ENCODE measurements around the gene FBXL16.

The FBXL16 gene

GRCh38 chr16:709566-710499 is 4.2 kb upstream of the FBXL16 start:
- DNase-seq (ENCODE audit: low read depth): peak; percentile 48
- TF ChIP-seq, protein P1, sequence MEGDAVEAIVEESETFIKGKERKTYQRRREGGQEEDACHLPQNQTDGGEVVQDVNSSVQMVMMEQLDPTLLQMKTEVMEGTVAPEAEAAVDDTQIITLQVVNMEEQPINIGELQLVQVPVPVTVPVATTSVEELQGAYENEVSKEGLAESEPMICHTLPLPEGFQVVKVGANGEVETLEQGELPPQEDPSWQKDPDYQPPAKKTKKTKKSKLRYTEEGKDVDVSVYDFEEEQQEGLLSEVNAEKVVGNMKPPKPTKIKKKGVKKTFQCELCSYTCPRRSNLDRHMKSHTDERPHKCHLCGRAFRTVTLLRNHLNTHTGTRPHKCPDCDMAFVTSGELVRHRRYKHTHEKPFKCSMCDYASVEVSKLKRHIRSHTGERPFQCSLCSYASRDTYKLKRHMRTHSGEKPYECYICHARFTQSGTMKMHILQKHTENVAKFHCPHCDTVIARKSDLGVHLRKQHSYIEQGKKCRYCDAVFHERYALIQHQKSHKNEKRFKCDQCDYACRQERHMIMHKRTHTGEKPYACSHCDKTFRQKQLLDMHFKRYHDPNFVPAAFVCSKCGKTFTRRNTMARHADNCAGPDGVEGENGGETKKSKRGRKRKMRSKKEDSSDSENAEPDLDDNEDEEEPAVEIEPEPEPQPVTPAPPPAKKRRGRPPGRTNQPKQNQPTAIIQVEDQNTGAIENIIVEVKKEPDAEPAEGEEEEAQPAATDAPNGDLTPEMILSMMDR (IDR thresholded peaks at IDR 0.05; ENCODE audit: low read depth, low read length): no peak
- TF ChIP-seq MYC (IDR thresholded peaks at IDR 0.05; ENCODE audit: low read depth, low read length): no peak
- no peak for TF ChIP-seq POLR2A (IDR thresholded peaks at IDR 0.05; ENCODE audit: extremely low read depth, insufficient read length)
- TF ChIP-seq MAX (IDR thresholded peaks at IDR 0.05; ENCODE audit: low read depth, low read length): no peak
- H3K4me3 ChIP-seq (ENCODE audit: low read depth, low read length): no peak overlapping the region

GRCh38 chr16:708959-709358 is 3.4 kb upstream of the FBXL16 start:
- DNase-seq (ENCODE audit: low read depth): no peak
- H3K4me3 ChIP-seq (ENCODE audit: low read depth, low read length): no peak overlapping the region
- TF ChIP-seq MYC (IDR thresholded peaks at IDR 0.05; ENCODE audit: low read depth, low read length) (no peak), MAX (IDR thresholded peaks at IDR 0.05; ENCODE audit: low read depth, low read length) (no peak)
- TF ChIP-seq, protein P1 (IDR thresholded peaks at IDR 0.05; ENCODE audit: low read depth, low read length): no peak

DNA sequence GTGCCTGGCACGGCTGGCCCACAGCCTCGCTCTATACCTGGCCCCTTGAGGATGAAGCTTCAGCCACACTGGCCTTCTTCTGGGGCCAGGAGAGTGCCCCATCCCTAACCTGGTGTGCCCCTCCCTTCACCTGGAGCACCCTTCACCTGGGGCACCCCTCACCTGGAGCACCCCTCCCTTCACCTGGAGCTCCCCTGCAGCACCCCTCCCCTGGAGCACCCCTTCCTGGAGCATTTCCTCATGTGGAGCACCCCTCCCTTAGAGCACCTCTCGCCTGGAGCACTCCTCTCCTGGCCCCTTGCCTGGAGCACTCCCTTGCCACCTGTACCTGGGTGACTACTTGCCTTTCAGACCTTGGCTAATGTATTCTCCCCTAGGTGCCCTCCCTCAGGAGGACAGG is 2.4 kb upstream of the FBXL16 start:
- TF ChIP-seq MYC (IDR thresholded peaks at IDR 0.05; ENCODE audit: low read depth, low read length): no peak
- TF ChIP-seq MAX (IDR thresholded peaks at IDR 0.05; ENCODE audit: low read depth, low read length): no peak
- TF ChIP-seq POLR2A (IDR thresholded peaks at IDR 0.05; ENCODE audit: extremely low read depth, insufficient read length): no peak
- TF ChIP-seq, protein P1 (IDR thresholded peaks at IDR 0.05; ENCODE audit: low read depth, low read length): no peak
- DNase-seq (ENCODE audit: low read depth): no peak
- no peak overlapping the region for H3K4me3 ChIP-seq (ENCODE audit: low read depth, low read length)

DNA sequence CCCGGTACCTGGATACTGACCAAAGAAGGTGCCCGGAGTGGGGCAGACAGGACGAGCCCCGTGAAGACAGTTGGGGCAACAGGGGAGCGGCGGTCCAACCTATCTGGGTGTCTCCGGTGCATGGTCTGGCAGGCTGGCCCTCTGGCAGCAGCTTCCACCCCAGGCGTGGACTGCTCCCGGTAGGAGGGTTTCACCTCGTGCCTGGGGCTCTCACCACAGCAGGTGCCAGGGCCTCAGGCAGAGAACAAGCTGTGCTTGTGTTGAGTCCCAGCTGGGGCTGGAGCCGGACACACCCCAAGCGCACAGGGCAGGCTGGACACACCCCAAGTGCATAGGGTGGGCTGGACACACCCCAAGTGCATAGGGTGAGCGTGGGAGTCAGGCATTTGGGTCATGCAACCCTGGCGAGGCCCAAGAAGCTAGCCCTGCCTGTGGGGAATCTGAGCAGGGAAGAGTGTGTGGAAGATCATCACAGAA is 1.5 kb upstream of the FBXL16 start:
- H3K4me3 ChIP-seq (ENCODE audit: low read depth, low read length): no peak overlapping the region
- no peak for DNase-seq (ENCODE audit: low read depth)
- TF ChIP-seq POLR2A (IDR thresholded peaks at IDR 0.05; ENCODE audit: extremely low read depth, insufficient read length) (no peak), MYC (IDR thresholded peaks at IDR 0.05; ENCODE audit: low read depth, low read length) (no peak), MAX (IDR thresholded peaks at IDR 0.05; ENCODE audit: low read depth, low read length) (no peak)
- TF ChIP-seq, protein P1 (IDR thresholded peaks at IDR 0.05; ENCODE audit: low read depth, low read length): no peak

GRCh38 chr16:706189-707061 is 824 bp upstream of the FBXL16 start:
- TF ChIP-seq MAX (IDR thresholded peaks at IDR 0.05; ENCODE audit: low read depth, low read length) (no peak), POLR2A (IDR thresholded peaks at IDR 0.05; ENCODE audit: extremely low read depth, insufficient read length) (no peak), MYC (IDR thresholded peaks at IDR 0.05; ENCODE audit: low read depth, low read length) (no peak)
- TF ChIP-seq, protein P1 (IDR thresholded peaks at IDR 0.05; ENCODE audit: low read depth, low read length): no peak
- no peak for DNase-seq (ENCODE audit: low read depth)
- no peak overlapping the region for H3K4me3 ChIP-seq (ENCODE audit: low read depth, low read length)
